Mesothelial cell of epicardium (in vitro differentiated cells): ENCODE measurements around the gene KIF5B. TPM values are rescaled to one million over a fixed set of nuclear protein-coding genes. Genes with fewer than 3 reads are reported as not detected.
"Not testable (repeated sequence)": the region's sequence is repeated elsewhere in the genome, so short reads cannot be mapped to it uniquely, and the experiment has no call there.

Experiments
- DNase-seq, 2 experiments: peaks; one replicate each; pipeline ENCODE4 v3.0.0; 2021; ENCODE audit warnings: low spot score in 2 of 2; ENCODE audit not compliant: unreplicated experiment in 2 of 2
- H3K27ac Mint-ChIP-seq: 2 replicates; pipeline ENCODE4 v1.8.0; 2021; ENCODE audit warnings: mixed read lengths
- H3K27me3 Mint-ChIP-seq: 2 replicates; pipeline ENCODE4 v1.8.0; 2021; ENCODE audit warnings: low read depth, mixed read lengths
- H3K36me3 Mint-ChIP-seq: 2 replicates; pipeline ENCODE4 v1.8.0; 2021; ENCODE audit warnings: mixed read lengths
- H3K4me1 Mint-ChIP-seq: 2 replicates; pipeline ENCODE4 v1.8.0; 2021; ENCODE audit warnings: mixed read lengths
- H3K4me3 Mint-ChIP-seq: 2 replicates; pipeline ENCODE4 v1.8.0; 2021; ENCODE audit warnings: mild to moderate bottlenecking, moderate library complexity, mixed read lengths
- H3K9me3 Mint-ChIP-seq: 2 replicates; pipeline ENCODE4 v1.8.0; 2021; ENCODE audit warnings: mixed read lengths
- total RNA-seq: library from RNA; stranded (reverse); gene quantifications from 3 replicates; pipeline ENCODE4 v1.2.1, GENCODE V29; 2021
- TF ChIP-seq, protein P1 (sequence below): fragments of 200-600 bp; sonication (generic); IDR thresholded peaks from one replicate; pipeline ENCODE4 v1.5.0; 2021; ENCODE audit warnings: antibody characterized with exemption; ENCODE audit not compliant: unreplicated experiment

Gene KIF5B
- total RNA-seq, 1 donor from 2014 or later = 104 TPM

- Mint-ChIP-seq H3K4me1 (peaks cover 45% of the 10 kb centered on the region), H3K4me3 (no peak overlapping the region), H3K27ac (no peak overlapping the region), H3K9me3 (no peaks in the 10 kb centered on the region), H3K36me3 (peaks cover 36% of the 10 kb centered on the region), H3K27me3 (no peaks in the 10 kb centered on the region)
- TF ChIP-seq, protein P1, sequence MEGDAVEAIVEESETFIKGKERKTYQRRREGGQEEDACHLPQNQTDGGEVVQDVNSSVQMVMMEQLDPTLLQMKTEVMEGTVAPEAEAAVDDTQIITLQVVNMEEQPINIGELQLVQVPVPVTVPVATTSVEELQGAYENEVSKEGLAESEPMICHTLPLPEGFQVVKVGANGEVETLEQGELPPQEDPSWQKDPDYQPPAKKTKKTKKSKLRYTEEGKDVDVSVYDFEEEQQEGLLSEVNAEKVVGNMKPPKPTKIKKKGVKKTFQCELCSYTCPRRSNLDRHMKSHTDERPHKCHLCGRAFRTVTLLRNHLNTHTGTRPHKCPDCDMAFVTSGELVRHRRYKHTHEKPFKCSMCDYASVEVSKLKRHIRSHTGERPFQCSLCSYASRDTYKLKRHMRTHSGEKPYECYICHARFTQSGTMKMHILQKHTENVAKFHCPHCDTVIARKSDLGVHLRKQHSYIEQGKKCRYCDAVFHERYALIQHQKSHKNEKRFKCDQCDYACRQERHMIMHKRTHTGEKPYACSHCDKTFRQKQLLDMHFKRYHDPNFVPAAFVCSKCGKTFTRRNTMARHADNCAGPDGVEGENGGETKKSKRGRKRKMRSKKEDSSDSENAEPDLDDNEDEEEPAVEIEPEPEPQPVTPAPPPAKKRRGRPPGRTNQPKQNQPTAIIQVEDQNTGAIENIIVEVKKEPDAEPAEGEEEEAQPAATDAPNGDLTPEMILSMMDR = no peak
- DNase-seq = no peak
These were observed 8.3 kb downstream of the KIF5B start for GRCh38 chr10:32047881-32048280.

DNA sequence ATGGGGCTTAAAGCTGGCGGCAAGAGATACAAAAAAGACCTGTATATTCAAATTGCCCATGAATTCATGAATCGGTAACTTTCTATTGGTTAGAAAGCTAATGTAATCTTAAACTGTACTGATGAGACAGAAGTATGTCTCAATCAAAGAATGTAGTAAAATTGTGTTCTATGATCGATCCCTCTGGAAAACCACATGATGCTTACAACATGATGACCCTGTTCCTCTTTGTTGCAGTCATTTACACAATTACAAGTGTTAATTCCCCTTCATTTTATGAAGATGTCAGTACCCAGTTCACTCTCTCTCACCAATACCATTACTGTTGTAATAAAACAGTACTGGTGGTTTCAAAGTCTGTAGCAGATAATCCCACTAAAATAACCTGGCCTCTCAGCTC, 10.1 kb downstream of the KIF5B start:
- Mint-ChIP-seq H3K27me3 (no peaks in the 10 kb centered on the region), H3K36me3 (peaks cover 41% of the 10 kb centered on the region), H3K4me3 (no peak overlapping the region), H3K4me1 (peaks cover 32% of the 10 kb centered on the region), H3K9me3 (no peaks in the 10 kb centered on the region), H3K27ac (no peak overlapping the region)
- TF ChIP-seq, protein P1 = no peak
- no peak for DNase-seq

DNA sequence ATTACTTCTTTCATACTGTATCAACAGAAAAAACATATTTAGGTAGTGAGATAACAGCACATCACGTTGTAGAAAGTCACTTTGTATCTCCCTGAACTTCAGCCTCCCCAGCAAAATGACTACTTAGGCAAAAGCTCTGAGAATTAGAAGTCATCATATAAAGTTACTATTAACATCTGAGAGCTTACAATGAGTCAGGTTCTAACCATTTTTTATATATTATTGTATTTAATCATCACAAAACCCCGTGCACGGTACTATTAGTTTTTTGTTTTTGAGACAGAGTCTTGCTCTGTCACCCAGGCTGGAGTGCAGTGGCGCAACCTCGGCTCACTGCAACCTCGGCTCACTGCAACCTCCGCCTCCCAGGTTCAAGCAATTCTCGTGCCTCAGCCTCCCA, 13.5 kb downstream of the KIF5B start:
- peaks cover 46% of the 10 kb centered on the region for H3K36me3 Mint-ChIP-seq

DNA sequence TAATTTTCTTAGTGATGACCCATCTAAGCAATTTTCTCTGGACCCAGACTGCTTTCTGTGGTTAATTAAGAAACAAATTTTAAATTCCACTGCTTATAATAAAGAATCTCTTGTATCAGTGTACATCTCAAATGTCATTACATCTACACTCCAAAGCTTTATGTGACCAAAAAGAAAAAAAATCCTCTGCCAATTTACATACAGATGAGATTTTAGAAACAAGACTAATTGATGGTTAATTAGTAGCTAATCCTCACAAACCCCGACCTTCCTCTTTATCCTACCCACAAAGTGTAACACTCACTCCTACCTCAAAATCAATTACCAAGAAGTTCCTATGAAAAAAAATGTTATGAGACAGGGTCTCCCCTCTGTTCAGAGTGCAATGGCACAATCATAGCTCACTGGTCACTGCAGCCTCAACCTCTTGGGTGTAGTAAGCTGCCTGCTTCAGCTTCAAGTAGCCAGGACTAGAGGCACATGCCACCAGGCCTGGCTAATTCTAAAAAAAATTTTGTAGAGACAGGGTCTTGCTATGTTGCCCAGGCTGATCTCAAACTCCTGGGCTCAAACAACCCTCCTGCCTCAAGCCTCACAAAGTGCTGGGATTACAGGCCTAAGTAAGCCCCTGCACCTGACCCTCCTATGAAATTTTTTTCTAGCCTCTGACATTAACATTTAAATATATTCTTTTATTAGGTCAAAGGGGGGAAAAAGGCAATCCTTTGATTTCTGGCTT, 14.8 kb downstream of the KIF5B start:
- no peaks in the 10 kb centered on the region for H3K27me3 Mint-ChIP-seq
- H3K36me3 Mint-ChIP-seq = peaks cover 45% of the 10 kb centered on the region
- TF ChIP-seq, protein P1 = no peak
- no peaks in the 10 kb centered on the region for H3K9me3 Mint-ChIP-seq
- H3K4me3 Mint-ChIP-seq = no peak overlapping the region
- peak overlapping the region; percentile 5 for H3K27ac Mint-ChIP-seq
- peaks cover 28% of the 10 kb centered on the region for H3K4me1 Mint-ChIP-seq
- DNase-seq = no peak

More for the DNA sequence above, 13.5 kb downstream of the KIF5B start:
- not testable (repeated sequence) for H3K27ac Mint-ChIP-seq, H3K27me3 Mint-ChIP-seq, H3K4me3 Mint-ChIP-seq, H3K9me3 Mint-ChIP-seq, DNase-seq
- H3K4me1 Mint-ChIP-seq = peaks cover 23% of the 10 kb centered on the region

DNA sequence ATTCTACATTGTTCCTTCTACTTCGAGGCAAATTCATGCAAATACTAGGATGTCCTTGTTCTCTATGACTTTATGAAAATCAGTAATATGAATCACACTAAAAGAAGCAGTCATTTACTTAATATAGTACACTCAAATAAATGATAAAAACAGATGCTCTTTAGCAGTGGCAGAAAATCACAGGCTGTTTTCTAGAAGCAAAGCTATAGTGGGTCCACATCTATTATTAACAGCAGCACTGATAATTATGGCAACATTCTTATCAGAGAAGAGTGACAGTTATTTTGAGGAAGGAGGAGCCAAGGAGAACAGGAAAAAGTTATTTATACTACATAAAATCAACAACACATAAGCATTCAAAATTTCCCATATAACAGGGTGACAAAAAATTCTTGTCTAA, 16.5 kb downstream of the KIF5B start:
- H3K9me3 Mint-ChIP-seq = no peaks in the 10 kb centered on the region
- DNase-seq = no peak
- TF ChIP-seq, protein P1 = no peak
- peaks cover 28% of the 10 kb centered on the region for H3K4me1 Mint-ChIP-seq
- H3K36me3 Mint-ChIP-seq = peaks cover 44% of the 10 kb centered on the region
- H3K27ac Mint-ChIP-seq = peak overlapping the region; percentile 10
- H3K27me3 Mint-ChIP-seq = no peaks in the 10 kb centered on the region
- no peak overlapping the region for H3K4me3 Mint-ChIP-seq

- TF ChIP-seq, protein P1 = no peak
- no peak overlapping the region for H3K27ac Mint-ChIP-seq
- peaks cover 39% of the 10 kb centered on the region for H3K36me3 Mint-ChIP-seq
- H3K9me3 Mint-ChIP-seq = no peaks in the 10 kb centered on the region
- no peaks in the 10 kb centered on the region for H3K27me3 Mint-ChIP-seq
- no peak overlapping the region for H3K4me3 Mint-ChIP-seq
- H3K4me1 Mint-ChIP-seq = peaks cover 25% of the 10 kb centered on the region
- DNase-seq = no peak
These were observed 17.4 kb downstream of the KIF5B start for GRCh38 chr10:32038777-32039176.
